Islet precursor cell (in vitro differentiated cells): ENCODE data around the gene PLA2G4B.

ENCODE experiments used
- DNase-seq: peaks from one replicate; pipeline ENCODE4 v3.0.0-alpha.2; 2018

The PLA2G4B gene

GRCh38 chr15:41809526-41810220, 29.0 kb upstream of the PLA2G4B start:
- no peak for DNase-seq

- DNase-seq = no peak
Measured at GRCh38 chr15:41810651-41811431, 27.8 kb upstream of the PLA2G4B start.

GRCh38 chr15:41811432-41812195, 27.0 kb upstream of the PLA2G4B start:
- DNase-seq = peak; percentile 92

GRCh38 chr15:41812820-41813375, 25.7 kb upstream of the PLA2G4B start:
- DNase-seq = no peak

- DNase-seq = no peak
Measured at GRCh38 chr15:41813426-41813825, 25.2 kb upstream of the PLA2G4B start.

- no peak for DNase-seq
Measured at GRCh38 chr15:41814534-41814933, 24.1 kb upstream of the PLA2G4B start.

- no peak for DNase-seq
Measured at GRCh38 chr15:41816788-41817187, 21.9 kb upstream of the PLA2G4B start.

- no peak for DNase-seq
Measured at GRCh38 chr15:41817327-41817726, 21.3 kb upstream of the PLA2G4B start.

GRCh38 chr15:41817781-41818180, 20.9 kb upstream of the PLA2G4B start:
- no peak for DNase-seq

GRCh38 chr15:41819455-41820050, 19.1 kb upstream of the PLA2G4B start:
- no peak for DNase-seq

GRCh38 chr15:41820791-41821423, 17.7 kb upstream of the PLA2G4B start:
- no peak for DNase-seq

- no peak for DNase-seq
Measured at GRCh38 chr15:41821831-41822230, 16.8 kb upstream of the PLA2G4B start.

GRCh38 chr15:41822471-41822870, 16.2 kb upstream of the PLA2G4B start:
- no peak for DNase-seq

GRCh38 chr15:41822957-41823356, 15.7 kb upstream of the PLA2G4B start:
- DNase-seq = no peak

GRCh38 chr15:41823502-41823901, 15.1 kb upstream of the PLA2G4B start:
- DNase-seq = no peak

GRCh38 chr15:41824062-41824745, 14.4 kb upstream of the PLA2G4B start:
- no peak for DNase-seq

GRCh38 chr15:41825145-41825544, 13.5 kb upstream of the PLA2G4B start:
- no peak for DNase-seq

GRCh38 chr15:41825572-41826535, 12.8 kb upstream of the PLA2G4B start:
- no peak for DNase-seq

GRCh38 chr15:41827290-41827879, 11.3 kb upstream of the PLA2G4B start:
- DNase-seq = no peak
